ENCODE data around the gene ATXN1L. TPM values are rescaled to one million over a fixed set of nuclear protein-coding genes. Genes with fewer than 3 reads are reported as not detected.
"Not testable (repeated sequence)": the region's sequence is repeated elsewhere in the genome, so short reads cannot be mapped to it uniquely, and the experiment has no call there.

The ATXN1L gene
- total and polyA plus RNA-seq, 7 donors = 5.9 to 28.0 (median 19.6) TPM

- H3K4me3 ChIP-seq = no peak overlapping the region
- no peaks in the 10 kb centered on the region for H3K4me1 ChIP-seq
- H3K27me3 ChIP-seq (ENCODE audit: insufficient read depth in 3 of 3, low read length in 2 of 3) = no peaks in the 10 kb centered on the region
- DNase-seq (no peak), ATAC-seq (no peak)
- intact Hi-C loops (cut with DNase I) = no loop called here
- H3K36me3 ChIP-seq (ENCODE audit: insufficient read depth in 1 of 2, low read depth in 1 of 2) = peaks cover 0 to 73% of the 10 kb centered on the region in 2 donors
- no peak overlapping the region for H3K27ac ChIP-seq
- no peaks in the 10 kb centered on the region for H3K9me3 ChIP-seq
- WGBS, 3 donors = 78 to 91% (median 86%) methylated on average over 7 of the region's 7 CpGs
- no peak for TF ChIP-seq CTCF (IDR thresholded peaks at IDR 0.05)
These were observed 19.5 kb downstream of the ATXN1L start for GRCh38 chr16:71865173-71865863.

GRCh38 chr16:71867175-71867574 is 21.4 kb downstream of the ATXN1L start:
- intact Hi-C loops (cut with DNase I); ATAC-seq; H3K4me1 ChIP-seq; H3K4me3 ChIP-seq; H3K27ac ChIP-seq; H3K27me3 ChIP-seq (ENCODE audit: insufficient read depth in 3 of 3, low read length in 2 of 3); H3K9me3 ChIP-seq; DNase-seq: not testable (repeated sequence)
- peaks cover 0 to 60% of the 10 kb centered on the region in 2 donors for H3K36me3 ChIP-seq (ENCODE audit: insufficient read depth in 1 of 2, low read depth in 1 of 2)
- WGBS, 3 donors = 91 to 96% (median 94%) methylated on average over 6 of the region's 6 CpGs

- ATAC-seq (peak in 3 of 4 donors; percentile 61 to 79 (median 61)), DNase-seq (no peak)
- WGBS, 3 donors = 94 to 100% (median 96%) methylated on average over 3 of the region's 3 CpGs
- peaks cover 0 to 52% of the 10 kb centered on the region in 2 donors for H3K36me3 ChIP-seq (ENCODE audit: insufficient read depth in 1 of 2, low read depth in 1 of 2)
- no peak overlapping the region for H3K4me3 ChIP-seq
- H3K9me3 ChIP-seq = no peaks in the 10 kb centered on the region
- no peaks in the 10 kb centered on the region for H3K27me3 ChIP-seq (ENCODE audit: insufficient read depth in 3 of 3, low read length in 2 of 3)
- H3K27ac ChIP-seq = no peak overlapping the region
- intact Hi-C loops (cut with DNase I) = no loop called here
- H3K4me1 ChIP-seq = no peaks in the 10 kb centered on the region
- TF ChIP-seq CTCF (IDR thresholded peaks at IDR 0.05) = no peak
These were observed 22.2 kb downstream of the ATXN1L start for GRCh38 chr16:71867939-71868338.

- TF ChIP-seq CTCF (IDR thresholded peaks at IDR 0.05) = no peak
- ATAC-seq (no peak), DNase-seq (no peak)
- intact Hi-C loops (cut with DNase I) = no loop called here
- Histone ChIP-seq H3K4me3 (no peak overlapping the region), H3K27me3 (ENCODE audit: insufficient read depth in 3 of 3, low read length in 2 of 3) (no peaks in the 10 kb centered on the region), H3K27ac (no peak overlapping the region), H3K9me3 (no peaks in the 10 kb centered on the region), H3K36me3 (ENCODE audit: insufficient read depth in 1 of 2, low read depth in 1 of 2) (peaks cover 0 to 47% of the 10 kb centered on the region in 2 donors), H3K4me1 (no peaks in the 10 kb centered on the region)
- 94 to 100% (median 97%) methylated on average over 1 of the region's 1 CpG for WGBS, 3 donors
These were observed 23.3 kb downstream of the ATXN1L start for GRCh38 chr16:71869089-71869488.

- intact Hi-C loops (cut with DNase I) = no loop called here
- peaks cover 0 to 52% of the 10 kb centered on the region in 2 donors for H3K36me3 ChIP-seq (ENCODE audit: insufficient read depth in 1 of 2, low read depth in 1 of 2)
- 98 to 99% (median 98%) methylated on average over 2 of the region's 2 CpGs for WGBS, 3 donors
These were observed 25.0 kb downstream of the ATXN1L start for GRCh38 chr16:71870818-71871217.

More at GRCh38 chr16:71870818-71871217, 25.0 kb downstream of the ATXN1L start:
- ATAC-seq (no peak), DNase-seq (no peak)
- no peak for TF ChIP-seq CTCF (IDR thresholded peaks at IDR 0.05)
- no peak overlapping the region for H3K4me3 ChIP-seq
- no peaks in the 10 kb centered on the region for H3K27me3 ChIP-seq (ENCODE audit: insufficient read depth in 3 of 3, low read length in 2 of 3)
- H3K27ac ChIP-seq = no peak overlapping the region
- no peaks in the 10 kb centered on the region for H3K4me1 ChIP-seq
- H3K9me3 ChIP-seq = no peaks in the 10 kb centered on the region

Measured in psoas muscle (tissue), 8 donors.